PC-9 (cell line): Measurements from ENCODE around the gene IRX3. TPM values are rescaled to one million over a fixed set of nuclear protein-coding genes. Genes with fewer than 3 reads are reported as not detected.

Experiments
- Bru-seq: library from RNA; stranded (reverse); fragments of 400-500 nt; gene quantifications from one replicate; lab custom pipeline; 2021; lab: Mats Ljungman, UMichigan
- BruChase-seq, 2 experiments: library from RNA; stranded (reverse); fragments of 400-500 nt; gene quantifications; one replicate each; lab custom pipeline; 2021; lab: Mats Ljungman, UMichigan
- BruUV-seq: library from RNA; stranded (reverse); fragments of 400-500 nt; replicated peaks from 2 replicates; lab custom pipeline; 2021; lab: Mats Ljungman, UMichigan
- CTCF ChIA-PET: fragments of 300-600 bp; sonication (Branson Sonifier 250); formaldehyde crosslinking; loops from one replicate; lab custom pipeline; 2022; ENCODE audit warnings: antibody characterized with exemption; lab: Charles Lee
- POLR2A ChIA-PET: fragments of 300-600 bp; sonication (Branson Sonifier 250); formaldehyde crosslinking; loops from one replicate; lab custom pipeline; 2022; ENCODE audit warnings: antibody characterized with exemption; ENCODE audit not compliant: unreplicated experiment; lab: Charles Lee
- DNase-seq, 2 experiments: peaks; one replicate each; pipeline versions ENCODE4 v3.0.0 to v3.0.0-alpha.2; 2015 to 2022; ENCODE audit warnings: mixed read lengths in 1 of 2
- H2AFZ ChIP-seq: fragments of 200-600 bp; sonication (generic); 2 replicates; pipeline ENCODE4 v1.8.1; 2017; ENCODE audit warnings: antibody characterized with exemption
- H3F3A ChIP-seq: fragments of 200-600 bp; sonication (generic); 2 replicates; pipeline ENCODE4 v1.8.1; 2017; ENCODE audit warnings: antibody characterized with exemption, mild to moderate bottlenecking, low read depth; ENCODE audit not compliant: insufficient read depth
- H3K27ac ChIP-seq: fragments of 200-600 bp; sonication (generic); 2 replicates; pipeline ENCODE4 v1.6.1; 2016; ENCODE audit warnings: mixed run types
- H3K27me3 ChIP-seq: fragments of 200-600 bp; sonication (generic); 2 replicates; pipeline ENCODE4 v1.6.1; 2016; ENCODE audit warnings: low read depth, mixed run types; ENCODE audit not compliant: insufficient read depth
- H3K36me3 ChIP-seq: fragments of 200-600 bp; sonication (generic); 2 replicates; pipeline ENCODE4 v1.6.1; 2016; ENCODE audit warnings: low read depth, mixed run types
- H3K4me1 ChIP-seq: fragments of 200-600 bp; sonication (generic); replicated peaks from 2 replicates; pipeline ENCODE4 v1.6.1; 2016; ENCODE audit warnings: mixed run types; ENCODE audit not compliant: insufficient read depth
- H3K4me2 ChIP-seq: fragments of 200-600 bp; sonication (generic); 2 replicates; pipeline ENCODE4 v1.6.1; 2017; ENCODE audit warnings: mixed run types
- H3K4me3 ChIP-seq: fragments of 200-600 bp; sonication (generic); 2 replicates; pipeline ENCODE4 v1.6.1; 2016; ENCODE audit warnings: mixed run types
- H3K79me2 ChIP-seq: fragments of 200-600 bp; sonication (generic); 2 replicates; pipeline ENCODE4 v1.6.1; 2017; ENCODE audit warnings: low read depth, mixed run types
- H3K9me2 ChIP-seq: fragments of 200-600 bp; sonication (generic); 2 replicates; pipeline ENCODE4 v1.8.1; 2017; ENCODE audit warnings: mild to moderate bottlenecking; ENCODE audit not compliant: insufficient read depth
- H3K9me3 ChIP-seq: fragments of 200-600 bp; sonication (generic); 2 replicates; pipeline ENCODE4 v1.8.1; 2016; ENCODE audit warnings: low read depth; ENCODE audit not compliant: insufficient read depth
- H4K20me1 ChIP-seq: fragments of 200-600 bp; sonication (generic); 2 replicates; pipeline ENCODE4 v1.8.1; 2017; ENCODE audit not compliant: insufficient read depth
- EZH2 ChIP-seq: fragments of 200-600 bp; sonication (generic); IDR thresholded peaks from 2 replicates; pipeline ENCODE4 v1.8.0; 2017; ENCODE audit warnings: antibody characterized with exemption, low read depth
- intact Hi-C: fragments of 100-400 bp; cut with micrococcal nuclease; formaldehyde crosslinking; loops from one replicate; pipeline ENCODE4 v1.10.0; 2022; ENCODE audit not compliant: unreplicated experiment
- long read RNA-seq: library from polyadenylated mRNA; stranded (forward); transcript quantifications from one replicate; pipeline ENCODE4 v2.0.0, GENCODE V29; 2022
- total RNA-seq: library from RNA; stranded (reverse); gene quantifications from 2 replicates; pipeline ENCODE4 v1.2.3, GENCODE V29; 2021
- TF ChIP-seq, protein P1 (sequence below): fragments of 200-600 bp; sonication (generic); conservative IDR thresholded peaks from 2 replicates; pipeline ENCODE4 v1.6.1; 2017; ENCODE audit warnings: mixed run types, antibody characterized with exemption, mild to moderate bottlenecking, moderate library complexity

The IRX3 gene
- total RNA-seq = 13.1 and 16.0 TPM in 2 replicates
- Bru-seq, nascent RNA = percentile 58 among the genes with signal in this experiment
- BruChase-seq, experiment 1, labeled RNA remaining after a 2-hour chase = percentile 78 among the genes with signal in this experiment
- percentile 73 among the genes with signal in this experiment for BruChase-seq, experiment 2, labeled RNA remaining after a 6-hour chase
- long read RNA-seq, transcript IRX3-201 (4 exons, 2,601 nt) = major isoform, 8 of 16 reads
- long read RNA-seq, partial matches to known transcripts = 5 of 16 reads
- long read RNA-seq, other reads (novel, unspliced or antisense) = 3 of 16 reads

DNA sequence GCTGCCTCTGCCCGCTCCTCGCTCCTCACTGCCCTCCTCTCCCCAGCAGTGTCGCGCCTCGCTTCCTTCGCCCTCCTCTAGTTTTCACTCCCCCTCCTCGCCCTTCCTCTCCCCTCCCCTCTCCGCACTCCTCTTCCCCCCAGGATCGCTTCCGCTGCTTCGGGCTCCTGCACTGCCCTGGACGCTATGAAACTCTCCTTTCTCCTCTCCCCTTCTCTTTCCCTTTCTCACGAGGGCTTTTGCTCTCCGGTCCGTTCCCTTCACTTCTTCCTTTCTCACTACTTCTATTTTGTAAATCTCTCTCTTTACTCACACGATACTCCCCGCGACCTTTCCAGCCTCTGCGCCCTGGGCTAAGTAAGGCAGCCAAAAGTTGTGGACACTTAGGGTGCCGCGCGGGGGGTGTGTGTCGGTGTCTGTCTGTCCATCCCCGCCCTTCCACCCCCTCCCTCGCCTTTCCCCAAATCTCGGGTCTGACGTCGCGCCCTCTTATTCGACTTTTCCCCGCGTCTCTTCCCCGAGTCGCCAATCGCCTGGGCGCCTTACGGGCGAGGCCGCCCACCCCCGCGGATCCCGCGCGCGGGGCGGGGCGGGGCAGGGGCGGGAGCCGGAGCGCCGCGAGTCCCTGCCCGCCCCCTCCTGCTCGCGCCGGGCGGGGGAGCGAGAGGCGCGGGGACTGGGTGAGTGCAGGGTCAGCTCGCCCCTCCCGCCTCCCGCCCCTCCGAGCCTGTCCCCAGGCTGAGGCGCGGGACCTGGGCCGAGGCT lies at the start of gene IRX3:
Gene IRX3 (minus strand): TSS at position 422 of the 765 bp plus-strand sequence. CDS start 737 bp downstream, outside the sequence.
- Histone ChIP-seq H3K4me2 (peak within 1 kb of the TSS; percentile 96), H3K27ac (peak within 1 kb of the TSS; percentile 86), H3K4me1 (peaks cover 6% of the 10 kb centered on the region), H3K27me3 (no peaks in the 10 kb centered on the region), H3K9me2 (no peaks in the 10 kb centered on the region), H3K4me3 (peak within 1 kb of the TSS; percentile 98), H3F3A (peaks cover 7% of the 10 kb centered on the region; the same call in 1 of the 2 replicates), H3K9me3 (no peaks in the 10 kb centered on the region), H3K79me2 (peaks cover 40% of the 10 kb centered on the region), H4K20me1 (no peaks in the 10 kb centered on the region), H3K36me3 (0 out of 2 replicates have a peak, but pooled peaks cover under 1% of the 10 kb centered on the region), H2AFZ (peak within 1 kb of the TSS; percentile 94)
- ChIA-PET POLR2A (interaction anchor here (0.5 to 0.7 kb wide), 2 partner anchors 325 to 1131 kb away, joined by 3 to 5 read pairs; no protein-coding TSS in a partner anchor), CTCF (interaction anchor here (0.7 kb wide), 1 partner anchor 10 kb away, joined by 6 read pairs; no protein-coding TSS in a partner anchor)
- DNase-seq = peak; percentile 88 to 90
- intact Hi-C loops = loop anchor here (1.0 to 5.0 kb wide), 6 partner anchors 94 to 513 kb away; no protein-coding TSS in a partner anchor
- TF ChIP-seq EZH2 = no peak
- TF ChIP-seq, protein P1, sequence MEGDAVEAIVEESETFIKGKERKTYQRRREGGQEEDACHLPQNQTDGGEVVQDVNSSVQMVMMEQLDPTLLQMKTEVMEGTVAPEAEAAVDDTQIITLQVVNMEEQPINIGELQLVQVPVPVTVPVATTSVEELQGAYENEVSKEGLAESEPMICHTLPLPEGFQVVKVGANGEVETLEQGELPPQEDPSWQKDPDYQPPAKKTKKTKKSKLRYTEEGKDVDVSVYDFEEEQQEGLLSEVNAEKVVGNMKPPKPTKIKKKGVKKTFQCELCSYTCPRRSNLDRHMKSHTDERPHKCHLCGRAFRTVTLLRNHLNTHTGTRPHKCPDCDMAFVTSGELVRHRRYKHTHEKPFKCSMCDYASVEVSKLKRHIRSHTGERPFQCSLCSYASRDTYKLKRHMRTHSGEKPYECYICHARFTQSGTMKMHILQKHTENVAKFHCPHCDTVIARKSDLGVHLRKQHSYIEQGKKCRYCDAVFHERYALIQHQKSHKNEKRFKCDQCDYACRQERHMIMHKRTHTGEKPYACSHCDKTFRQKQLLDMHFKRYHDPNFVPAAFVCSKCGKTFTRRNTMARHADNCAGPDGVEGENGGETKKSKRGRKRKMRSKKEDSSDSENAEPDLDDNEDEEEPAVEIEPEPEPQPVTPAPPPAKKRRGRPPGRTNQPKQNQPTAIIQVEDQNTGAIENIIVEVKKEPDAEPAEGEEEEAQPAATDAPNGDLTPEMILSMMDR = no peak
- no TSS peak for BruUV-seq

DNA sequence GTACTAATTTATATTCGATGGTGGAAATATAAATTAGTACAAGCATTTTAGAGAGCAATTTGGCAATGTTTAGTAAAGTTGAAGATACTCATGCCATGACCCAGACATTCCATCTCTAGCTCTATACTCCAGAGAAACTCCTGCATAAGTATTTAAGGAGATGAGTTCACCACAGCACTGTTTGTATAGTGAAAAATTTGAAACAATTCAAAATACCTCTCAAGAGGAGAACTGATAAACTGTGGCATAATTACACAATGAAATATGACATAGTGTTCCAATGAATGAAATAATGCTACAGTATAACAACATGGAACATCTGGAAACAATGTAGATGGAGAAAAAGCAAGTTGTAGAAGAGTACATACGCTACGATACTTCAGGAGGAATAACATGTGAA lies 48.6 kb upstream of the IRX3 start:
- H4K20me1 ChIP-seq = no peaks in the 10 kb centered on the region
- peak in 1 of 2 experiments; percentile 40 for DNase-seq
- no TSS peak for BruUV-seq
- intact Hi-C loops = no loop called here
- TF ChIP-seq, protein P1 = no peak
- TF ChIP-seq EZH2 = no peak
- CTCF ChIA-PET = no interaction called here
- no peak overlapping the region for H3K4me3 ChIP-seq
- no peaks in the 10 kb centered on the region for H3K9me3 ChIP-seq
- H3K4me2 ChIP-seq = peak overlapping the region; percentile 45
- H3K4me1 ChIP-seq = peaks cover 25% of the 10 kb centered on the region
- no peaks in the 10 kb centered on the region for H3K36me3 ChIP-seq
- H2AFZ ChIP-seq = no peak overlapping the region
- POLR2A ChIA-PET = no interaction called here
- H3K79me2 ChIP-seq = no peaks in the 10 kb centered on the region
- H3F3A ChIP-seq = peaks cover 4% of the 10 kb centered on the region; the same call in 1 of the 2 replicates
- no peaks in the 10 kb centered on the region for H3K27me3 ChIP-seq
- H3K9me2 ChIP-seq = no peaks in the 10 kb centered on the region
- peak overlapping the region; percentile 56 for H3K27ac ChIP-seq

DNA sequence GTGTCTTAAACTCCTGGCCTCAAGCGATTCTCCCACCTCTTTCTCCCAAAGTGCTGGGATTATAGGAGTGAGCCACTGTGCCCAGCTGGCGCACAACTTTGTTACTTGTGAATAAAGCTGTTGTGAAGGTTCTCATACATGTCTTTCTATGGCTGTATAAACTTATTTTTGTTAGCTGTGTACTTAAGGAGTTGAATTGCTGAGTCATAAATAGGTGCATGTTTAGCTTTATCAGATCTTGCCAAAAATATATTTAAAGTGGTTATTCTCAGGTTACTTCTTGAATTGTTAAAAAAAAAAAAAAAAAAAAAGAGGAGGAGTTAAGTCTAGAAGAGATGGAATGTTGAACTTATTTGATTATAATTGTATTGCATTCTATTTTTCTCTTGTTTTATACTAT lies 47.6 kb upstream of the IRX3 start:
- no TSS peak for BruUV-seq
- peak in 1 of 2 experiments; percentile 77 for DNase-seq
- POLR2A ChIA-PET = interaction anchor here (0.6 kb wide), 1 partner anchor 52 kb away, joined by 10 read pairs; no protein-coding TSS in a partner anchor

More for the DNA sequence above, 47.6 kb upstream of the IRX3 start:
- peaks cover 25% of the 10 kb centered on the region for H3K4me1 ChIP-seq
- H3K9me2 ChIP-seq = no peaks in the 10 kb centered on the region
- H3K36me3 ChIP-seq = no peaks in the 10 kb centered on the region
- H3K4me2 ChIP-seq = peak overlapping the region; percentile 45; the same call in 1 of the 2 replicates
- H3K27ac ChIP-seq = peak overlapping the region; percentile 56
- no peaks in the 10 kb centered on the region for H3K9me3 ChIP-seq
- no peak overlapping the region for H3K4me3 ChIP-seq
- intact Hi-C loops = no loop called here
- peaks cover 4% of the 10 kb centered on the region; the same call in 1 of the 2 replicates for H3F3A ChIP-seq
- no peaks in the 10 kb centered on the region for H4K20me1 ChIP-seq
- CTCF ChIA-PET = interaction anchor here (0.6 to 0.7 kb wide), 3 partner anchors 27 to 551 kb away, joined by 3 to 4 read pairs (median 4); no protein-coding TSS in a partner anchor
- no peaks in the 10 kb centered on the region for H3K79me2 ChIP-seq
- no peaks in the 10 kb centered on the region for H3K27me3 ChIP-seq
- no peak for TF ChIP-seq EZH2
- TF ChIP-seq, protein P1 = no peak
- no peak overlapping the region for H2AFZ ChIP-seq
